ENCODE data around the gene PRDM11. TPM values are rescaled to one million over a fixed set of nuclear protein-coding genes. Genes with fewer than 3 reads are reported as not detected.

The PRDM11 gene
- total and polyA plus RNA-seq, 2 of the 8 experiments (the other 6 are each of a cell fraction or from before 2014, with no cell fraction given) = 3.6 to 11.7 TPM

- TF ChIP-seq ASH2L (IDR thresholded peaks at IDR 0.05; ENCODE audit: low read length) = no peak
- no peak for TF ChIP-seq MAFK (IDR thresholded peaks at IDR 0.05; ENCODE audit: low read depth, low read length)
- TF ChIP-seq GTF2F1 (IDR thresholded peaks at IDR 0.05; ENCODE audit: borderline replicate concordance, low read depth, low read length) = peak; percentile 65; the same call in 1 of the 2 replicates
- no peak for TF ChIP-seq RFX5 (IDR thresholded peaks at IDR 0.05; ENCODE audit: borderline replicate concordance, low read depth, low read length)
- TF ChIP-seq JUND (IDR thresholded peaks at IDR 0.05; ENCODE audit: low read length) = no peak
- no peak for TF ChIP-seq EP300 (IDR thresholded peaks at IDR 0.05; ENCODE audit: borderline replicate concordance in 1 of 2, low read depth in 2 of 2, low read length in 2 of 2)
- no peak for TF ChIP-seq PHF8 (conservative IDR thresholded peaks at IDR 0.05; ENCODE audit: low read depth, low read length)
- TF ChIP-seq CREB1 (IDR thresholded peaks at IDR 0.05) = peak; percentile 34; the same call in 1 of the 2 replicates
- no peak for TF ChIP-seq CTBP2 (IDR thresholded peaks at IDR 0.05; ENCODE audit: borderline replicate concordance, insufficient read depth, insufficient read length, low read length)
- no peak for TF ChIP-seq RBBP5 (IDR thresholded peaks at IDR 0.05; ENCODE audit: borderline replicate concordance, low read depth, low read length)
- peak; percentile 78 for TF ChIP-seq SAP30 (IDR thresholded peaks at IDR 0.05; ENCODE audit: insufficient read depth, insufficient replicate concordance, low read length)
- no peak for TF ChIP-seq TAF7 (optimal IDR thresholded peaks at IDR 0.05; ENCODE audit: borderline replicate concordance, low read depth, low read length)
- no peak for TF ChIP-seq POU5F1 (IDR thresholded peaks at IDR 0.05; ENCODE audit: low read depth, low read length)
- TF ChIP-seq EGR1 (IDR thresholded peaks at IDR 0.05; ENCODE audit: borderline replicate concordance, low read depth, low read length) = no peak
- no peak for TF ChIP-seq POLR2A (IDR thresholded peaks at IDR 0.05; ENCODE audit: control extremely low read depth in 1 of 2, low read depth in 2 of 2, low read length in 2 of 2)
- TF ChIP-seq, protein P1, sequence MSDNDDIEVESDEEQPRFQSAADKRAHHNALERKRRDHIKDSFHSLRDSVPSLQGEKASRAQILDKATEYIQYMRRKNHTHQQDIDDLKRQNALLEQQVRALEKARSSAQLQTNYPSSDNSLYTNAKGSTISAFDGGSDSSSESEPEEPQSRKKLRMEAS (IDR thresholded peaks at IDR 0.05) = peak; percentile 78
- no peak for TF ChIP-seq RXRA (IDR thresholded peaks at IDR 0.05; ENCODE audit: insufficient read depth, low read depth, low read length)
- TF ChIP-seq CBX5 (IDR thresholded peaks at IDR 0.05; ENCODE audit: low read depth, low read length) = no peak
- TF ChIP-seq ZNF274 (IDR thresholded peaks at IDR 0.05; ENCODE audit: borderline replicate concordance, extremely low read depth, low read length) = no peak
- no peak for TF ChIP-seq SP2 (IDR thresholded peaks at IDR 0.05; ENCODE audit: low read length)
These were observed 48.5 kb upstream of the PRDM11 start (continued) for GRCh38 chr11:45097721-45098493.

Measured in H1 (cell line).